Fibroblast of skin of back (primary cell): Measurements from ENCODE around the gene ATG2A.

ENCODE experiments used
- DNase-seq: peaks from one replicate; pipeline ENCODE4 v3.0.0-alpha.2; 2013

ATG2A gene

DNA sequence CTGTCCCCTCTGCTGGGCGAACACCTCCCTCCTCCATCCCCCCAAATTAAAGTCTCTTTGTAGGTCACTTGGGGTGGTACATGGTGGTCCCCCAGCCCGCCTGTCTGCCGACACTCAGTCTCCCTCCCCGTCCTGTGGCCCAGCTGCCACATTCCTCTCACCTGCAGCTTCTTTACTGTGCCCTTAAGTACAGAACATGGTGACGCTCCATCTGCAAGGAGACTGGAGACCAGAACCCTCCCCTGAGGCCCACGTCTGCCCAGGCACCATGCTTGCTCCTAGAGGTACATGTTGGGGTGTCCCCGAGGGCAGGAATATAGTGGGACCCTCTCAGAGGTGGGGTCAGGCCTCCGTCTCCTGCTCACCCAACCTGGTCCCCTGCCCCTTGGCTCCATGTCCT lies 33.0 kb downstream of the ATG2A start:
- DNase-seq = no peak

DNA sequence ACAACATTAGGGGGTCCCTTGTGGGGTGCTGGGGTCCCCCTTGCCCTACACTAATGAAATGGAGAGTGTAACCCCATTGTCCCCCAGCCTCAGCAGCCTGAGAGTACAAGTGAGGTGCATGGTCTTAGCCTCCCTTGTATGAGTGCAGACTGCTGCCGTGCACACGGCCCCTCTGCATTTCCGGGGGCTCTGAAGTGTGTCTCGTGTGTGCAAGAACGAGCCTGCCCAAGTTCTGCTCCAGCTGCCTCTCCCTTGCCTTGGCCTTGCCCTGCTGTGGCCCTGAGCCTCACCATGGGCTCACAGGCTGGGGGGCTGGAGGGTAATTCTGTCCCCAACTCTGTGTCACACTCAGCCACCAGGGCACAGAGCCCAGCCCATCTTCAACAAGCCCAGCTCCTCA lies 33.4 kb downstream of the ATG2A start:
- DNase-seq = no peak

DNA sequence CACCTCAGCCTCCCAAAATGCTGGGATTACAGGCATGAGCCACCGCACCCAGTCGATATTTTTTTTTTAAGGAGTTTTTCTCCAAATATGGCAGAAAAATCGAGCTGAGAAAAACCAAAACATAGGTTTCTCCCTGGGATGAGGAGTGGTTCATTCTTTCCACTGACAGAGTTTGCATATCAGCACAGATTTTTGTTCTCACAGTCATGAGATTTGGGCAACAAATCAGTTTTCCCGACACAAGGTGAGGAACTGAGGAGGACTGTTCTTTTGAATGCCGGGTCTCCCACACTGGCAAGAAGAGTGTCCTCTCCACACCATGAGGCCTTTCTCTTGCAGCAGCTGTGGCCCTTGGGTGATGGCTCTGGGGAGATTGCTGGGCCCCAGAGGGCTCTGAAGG lies 34.8 kb downstream of the ATG2A start:
- DNase-seq = peak; percentile 24

DNA sequence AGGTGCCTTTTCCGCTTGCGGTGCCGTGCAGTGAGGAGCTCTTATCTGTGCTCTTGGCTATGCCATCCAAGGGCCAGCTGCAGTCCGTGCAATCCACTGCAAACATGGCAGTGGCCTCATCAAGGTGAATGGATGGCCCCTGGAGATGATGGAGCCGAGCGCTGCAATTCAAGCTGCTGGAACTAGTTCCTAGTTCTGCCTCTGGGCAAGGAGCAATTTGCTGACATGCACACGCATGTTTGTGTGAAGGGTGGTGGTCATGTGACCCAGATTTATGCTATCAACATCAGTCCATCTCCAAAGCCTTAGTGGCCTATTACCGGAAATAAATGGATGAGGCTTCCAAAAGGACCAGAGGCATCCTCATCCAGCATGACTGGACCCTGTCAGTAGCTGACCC lies 35.5 kb downstream of the ATG2A start:
- DNase-seq = no peak

DNA sequence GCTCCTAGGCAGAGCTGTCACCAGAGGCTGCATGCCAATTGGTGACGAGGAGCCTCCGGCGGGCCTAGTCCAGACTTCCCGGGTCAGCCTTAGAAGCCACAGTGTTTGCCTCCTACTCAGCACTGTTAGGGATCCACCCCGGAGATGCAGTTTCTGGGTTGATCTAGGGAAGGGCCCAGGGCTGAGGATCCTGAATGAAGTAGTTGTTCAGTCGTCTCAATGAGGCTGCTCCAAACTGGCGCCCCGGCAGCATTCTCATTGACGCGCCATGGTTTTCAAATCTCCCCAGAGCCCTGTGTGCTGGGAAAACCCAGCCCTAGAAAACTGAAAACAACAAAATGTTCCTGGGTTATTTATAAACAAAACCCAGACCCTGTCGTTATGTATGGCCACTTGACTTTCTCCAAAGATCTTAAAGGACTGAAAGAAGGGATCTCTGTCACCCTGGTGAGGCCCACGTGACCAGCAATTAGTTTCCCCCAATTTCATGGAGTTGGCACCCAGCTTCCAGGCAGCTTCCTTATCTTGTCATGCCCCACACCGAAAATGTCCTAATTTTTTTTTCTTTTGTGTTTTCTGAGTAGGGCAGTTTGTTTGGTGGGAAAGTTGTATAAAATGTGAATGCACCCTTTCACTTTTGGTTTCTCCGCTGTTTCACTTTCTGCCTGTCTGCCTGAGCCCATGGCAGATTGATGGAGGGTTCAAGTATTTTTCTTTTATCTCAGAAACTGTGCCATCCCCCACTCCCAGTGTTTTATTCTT lies 36.6 kb downstream of the ATG2A start:
- DNase-seq = no peak

DNA sequence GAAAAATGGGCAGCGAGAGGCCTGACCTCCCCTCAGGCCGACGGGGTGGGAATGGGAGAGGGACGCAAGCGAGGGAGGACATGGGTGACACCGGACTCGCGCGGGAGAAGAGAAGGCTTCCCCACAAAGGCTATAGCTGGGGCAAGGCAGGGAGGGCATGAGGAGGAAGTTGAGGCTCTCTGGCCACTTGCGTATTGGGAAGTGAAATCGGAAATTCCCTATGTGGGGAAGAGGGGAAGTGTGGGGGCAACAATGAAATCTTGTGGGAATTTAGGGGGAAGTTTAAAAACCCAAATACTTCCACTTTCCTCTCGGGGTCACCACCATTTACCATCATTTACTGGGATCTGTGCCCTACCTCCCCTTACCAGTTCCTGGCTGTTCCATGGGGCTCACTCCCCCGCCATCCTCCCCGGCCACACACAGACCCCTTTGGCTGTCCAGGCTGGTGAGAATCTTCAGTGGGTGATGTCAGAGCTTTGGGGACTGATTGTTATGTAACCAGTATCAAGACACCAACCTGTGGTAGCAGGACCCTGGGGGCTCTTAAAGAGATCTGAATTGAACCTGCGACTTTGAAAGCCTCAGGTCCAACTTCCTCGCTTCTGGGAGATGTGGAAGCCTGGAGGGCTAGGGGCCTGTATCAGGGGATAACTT lies 37.6 kb downstream of the ATG2A start:
- no peak for DNase-seq

DNA sequence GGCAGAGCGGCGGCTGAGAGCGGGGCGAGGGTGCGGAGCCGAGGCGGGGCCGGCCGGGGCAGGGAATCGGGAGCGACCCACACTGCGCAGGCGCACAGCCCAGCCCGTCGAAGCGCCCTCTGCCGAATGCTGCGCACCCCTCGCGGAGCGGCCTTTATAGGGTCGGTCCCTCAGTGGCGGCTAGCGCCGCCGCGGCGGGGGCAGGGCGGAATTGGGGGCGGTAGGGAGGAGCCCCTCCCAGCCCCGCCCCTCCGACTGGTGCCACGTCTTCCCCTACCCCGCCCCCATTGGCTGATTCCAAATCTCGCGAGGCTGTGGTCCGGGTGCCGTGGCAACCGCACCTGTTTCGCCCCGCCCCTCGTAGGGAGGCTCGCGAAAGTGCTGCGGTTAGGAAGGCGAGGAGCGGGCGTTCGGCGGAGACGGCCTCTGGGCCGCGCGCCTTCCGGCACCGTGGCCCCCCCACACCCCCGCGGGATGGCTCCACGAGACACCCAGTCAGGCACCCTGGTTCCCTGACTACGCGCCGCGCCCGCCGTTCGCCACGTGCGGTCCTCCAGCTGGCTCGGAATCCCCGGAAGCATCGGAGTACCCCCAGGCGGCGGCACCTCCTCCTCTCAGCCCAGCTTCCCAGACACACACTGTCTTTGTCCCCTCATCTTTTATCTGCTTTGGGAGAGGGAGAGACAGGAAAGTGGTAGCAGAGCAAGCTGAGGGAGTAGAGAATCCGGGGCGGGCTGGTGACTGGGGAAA lies 38.3 kb downstream of the ATG2A start, which contains the start of gene EHD1:
TSS of gene EHD1 (minus strand) at position 128 of the 750 bp plus-strand sequence. CDS start 157 bp downstream, outside the sequence.
- peak; percentile 95 for DNase-seq

DNA sequence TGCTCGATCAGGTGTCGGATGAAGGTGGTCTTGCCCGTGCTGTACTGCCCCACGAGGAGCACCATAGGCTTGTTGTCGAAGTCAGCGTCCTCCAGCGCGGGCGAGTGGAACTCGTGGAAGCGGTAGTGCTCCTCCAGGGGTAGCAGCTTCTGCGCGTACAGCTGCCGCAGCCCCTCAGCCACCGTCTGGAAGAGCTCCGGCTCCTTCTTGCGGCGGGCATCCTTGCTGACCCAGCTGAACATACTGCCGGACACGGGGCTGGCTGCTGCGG lies 38.9 kb downstream of the ATG2A start:
- DNase-seq = no peak

DNA sequence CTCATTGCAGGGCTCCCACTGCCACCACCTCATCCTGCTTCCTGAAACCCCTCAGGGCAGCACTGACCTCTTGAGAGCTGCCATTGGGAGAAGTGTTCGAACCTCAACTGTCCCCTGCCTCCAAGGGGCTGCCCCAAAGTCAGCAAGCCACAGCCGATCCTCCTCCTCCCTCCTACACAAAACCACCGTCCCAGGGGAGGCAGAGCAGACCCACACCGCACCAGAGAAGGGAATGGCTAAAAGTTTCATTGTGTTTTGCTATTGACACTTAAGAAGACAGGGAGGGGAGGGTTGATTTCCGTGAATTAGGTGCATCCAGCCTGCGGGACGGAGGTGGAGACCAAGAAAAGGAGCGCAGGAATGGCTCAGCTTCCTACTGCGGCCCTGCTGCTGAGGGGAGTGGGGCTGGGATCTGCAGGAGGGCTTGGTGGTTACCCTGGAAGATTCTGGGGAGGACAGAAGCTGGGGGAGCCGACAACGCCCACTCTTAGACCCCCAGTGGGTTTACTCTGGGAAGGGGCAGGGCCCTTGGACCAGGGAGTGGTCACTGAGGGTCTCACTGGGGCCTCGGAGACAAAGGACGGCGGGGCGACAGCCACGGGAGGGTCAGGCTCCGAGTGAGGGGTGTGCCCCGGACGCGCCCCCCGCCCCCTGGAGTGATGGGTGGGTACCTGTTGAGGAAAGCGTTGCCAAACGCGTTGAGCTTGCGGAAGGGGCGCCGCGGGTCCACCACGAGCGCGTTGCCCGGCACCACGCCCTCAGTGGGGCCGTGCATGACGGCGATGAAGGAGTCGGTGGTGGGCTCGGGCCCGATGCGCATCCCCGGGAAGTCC lies 39.4 kb downstream of the ATG2A start:
- no peak for DNase-seq

DNA sequence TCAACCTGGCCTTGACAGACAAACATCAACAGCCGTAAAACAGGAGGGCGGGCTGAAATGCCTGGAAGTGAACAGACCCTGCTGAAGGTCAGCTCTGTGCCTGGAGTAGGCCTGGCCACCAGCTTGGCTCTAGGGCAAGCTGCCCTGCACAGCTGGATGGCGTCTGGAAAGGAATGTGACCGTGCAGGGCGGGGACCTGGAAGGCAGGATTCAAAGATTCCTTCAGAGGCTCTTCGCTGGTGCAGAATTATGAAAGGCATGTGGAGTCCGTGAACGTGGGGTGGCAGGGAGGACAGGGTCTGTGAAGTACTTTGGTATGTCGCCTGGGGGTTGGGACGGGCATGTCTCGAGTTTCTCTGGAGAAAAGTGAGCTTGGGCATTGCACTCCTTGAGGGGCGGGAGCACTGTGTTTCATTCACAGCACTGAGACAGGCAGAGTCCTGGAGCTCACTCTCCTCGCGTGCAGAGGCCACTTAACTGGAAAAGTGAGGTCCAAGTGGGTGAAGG lies 40.1 kb downstream of the ATG2A start:
- DNase-seq = peak; percentile 93

DNA sequence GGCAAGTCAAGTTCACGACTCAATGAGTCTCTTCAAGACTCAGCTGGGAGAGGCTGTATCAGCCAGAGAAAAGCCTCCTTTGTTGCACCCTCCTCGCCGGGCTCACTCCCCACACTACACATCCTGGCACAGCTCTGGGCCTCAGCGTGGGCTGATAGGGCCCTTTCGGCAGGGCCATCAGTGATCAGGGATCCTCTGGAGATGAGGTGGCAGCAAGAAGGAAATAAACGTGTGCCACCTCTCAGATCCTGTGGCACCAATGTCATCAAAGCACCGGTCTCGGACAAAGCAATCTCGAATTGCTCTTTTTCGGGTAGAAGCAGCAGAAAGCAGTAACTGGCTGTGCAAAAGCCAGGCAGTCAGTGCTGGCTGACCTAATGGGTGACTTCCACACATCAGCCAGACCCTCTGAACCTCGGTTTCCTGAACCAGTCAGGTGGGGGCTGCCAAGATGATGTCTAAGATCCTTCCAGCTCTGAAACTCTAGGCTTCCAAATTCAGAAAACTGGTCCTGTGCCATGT lies 40.7 kb downstream of the ATG2A start:
- no peak for DNase-seq

DNA sequence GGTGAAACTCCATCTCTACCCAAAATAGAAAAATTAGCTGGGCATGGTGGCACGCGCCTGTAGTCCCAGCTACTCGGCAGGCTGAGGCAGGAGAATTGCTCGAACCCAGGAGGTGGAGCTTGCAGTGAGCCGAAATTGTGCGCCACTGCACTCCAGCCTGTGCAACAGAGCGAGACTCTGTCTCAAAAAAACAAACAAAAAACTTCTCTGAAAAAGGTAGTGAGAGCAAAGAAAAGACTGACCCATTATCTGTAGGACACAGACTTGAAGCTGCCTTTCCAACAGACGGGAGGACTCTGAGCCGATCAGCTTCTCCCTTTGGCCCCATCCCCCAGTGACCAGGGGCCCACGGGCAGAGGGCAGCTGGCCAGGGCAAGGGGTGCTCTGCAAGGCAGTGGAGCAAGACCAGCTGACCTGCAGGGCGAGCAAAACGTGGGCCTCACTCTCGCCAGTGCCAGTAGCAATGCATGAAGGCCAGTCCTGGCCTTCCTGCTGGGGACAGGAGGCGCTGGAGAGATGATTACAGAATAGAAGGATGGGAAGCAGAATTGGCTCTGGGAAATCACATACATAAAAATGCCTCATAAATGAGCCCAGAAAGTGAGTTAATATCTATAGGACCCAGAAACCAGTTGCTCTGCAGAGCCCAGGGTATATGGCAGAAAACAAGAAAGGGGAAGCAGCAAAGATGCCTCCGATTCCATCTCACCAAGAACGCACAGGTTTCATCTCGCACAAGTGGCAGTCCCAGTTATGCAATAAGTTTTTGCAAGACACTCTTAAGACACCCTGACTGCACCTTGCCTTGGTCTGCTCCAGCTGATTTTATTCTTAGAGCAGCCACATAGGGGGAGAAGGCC lies 41.4 kb downstream of the ATG2A start:
- no peak for DNase-seq

DNA sequence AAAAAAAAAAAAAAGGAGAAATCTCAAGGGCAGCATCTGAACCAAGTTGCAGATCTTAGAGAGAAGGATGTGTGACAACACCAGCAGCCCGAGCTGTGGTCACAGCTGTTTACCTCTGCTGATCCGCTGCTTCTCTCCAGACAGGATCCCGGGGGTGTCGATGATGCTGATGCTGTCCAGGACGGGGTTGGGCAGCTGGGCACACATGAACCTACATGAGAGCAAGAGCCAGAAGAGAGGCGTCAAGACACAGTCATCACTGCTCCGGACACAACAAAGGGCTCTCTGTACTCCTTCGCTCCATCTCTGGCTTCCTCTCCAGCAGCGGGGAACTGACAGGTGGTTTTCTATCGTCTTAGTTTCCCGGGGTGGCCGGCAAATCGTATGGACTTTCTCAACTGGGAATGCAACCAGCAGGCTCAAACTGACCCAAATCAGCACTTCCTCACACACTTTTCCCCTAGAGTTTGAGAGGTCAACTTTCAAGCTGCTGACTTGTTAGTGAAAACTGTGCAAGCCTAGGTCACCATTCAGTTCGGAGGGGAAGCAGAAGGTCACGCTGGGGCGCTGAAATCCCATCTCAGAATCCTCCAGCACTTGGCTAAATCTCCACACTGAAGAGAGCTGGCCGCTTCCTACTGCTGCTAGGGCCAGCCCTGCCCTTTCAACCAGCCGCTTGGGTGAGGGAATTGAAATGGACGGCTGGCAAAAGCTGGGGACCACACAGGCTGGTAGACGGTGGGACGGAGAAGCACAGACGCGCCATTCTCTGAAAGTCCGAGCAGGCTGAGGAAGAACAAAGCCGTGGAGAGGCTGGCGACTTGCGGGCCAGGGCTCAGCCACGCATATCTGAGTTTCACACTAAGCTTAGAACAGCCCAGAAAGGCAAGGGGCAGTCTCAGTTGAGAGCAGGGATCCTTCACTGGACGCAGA lies 42.4 kb downstream of the ATG2A start:
- no peak for DNase-seq

DNA sequence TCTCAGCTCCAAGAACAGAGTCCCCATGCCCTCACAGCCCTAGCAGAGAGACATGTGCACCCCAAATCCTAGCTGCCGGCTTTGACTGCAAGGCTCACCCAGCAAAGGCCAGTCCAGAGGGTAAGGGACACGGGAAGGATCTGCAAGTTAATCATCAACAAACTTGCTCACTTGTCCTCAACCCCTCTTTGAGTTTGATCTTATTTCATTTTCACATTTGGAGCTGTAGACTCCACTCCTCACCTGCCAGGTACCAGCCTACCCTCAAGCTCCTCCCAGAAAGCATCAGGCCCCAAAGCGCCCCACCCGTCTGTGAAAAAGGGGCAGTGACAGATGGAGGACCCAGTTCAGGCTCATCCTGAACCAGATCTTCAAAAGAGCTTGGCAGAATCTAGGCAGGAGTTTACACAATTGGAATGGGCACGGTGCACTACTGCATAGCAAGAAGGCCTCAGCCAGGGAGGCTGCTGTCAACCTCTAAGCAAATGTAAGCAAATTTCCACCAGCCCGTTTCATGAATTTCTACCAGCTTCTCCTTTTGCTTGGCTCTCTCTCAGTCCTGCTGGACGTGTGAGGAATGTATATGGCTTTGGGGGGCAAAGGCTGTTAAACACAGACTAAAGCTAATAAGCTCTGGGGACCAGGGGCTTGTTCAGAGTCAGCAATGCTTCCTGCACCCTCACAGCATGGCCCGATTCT lies 44.1 kb downstream of the ATG2A start:
- DNase-seq = no peak

DNA sequence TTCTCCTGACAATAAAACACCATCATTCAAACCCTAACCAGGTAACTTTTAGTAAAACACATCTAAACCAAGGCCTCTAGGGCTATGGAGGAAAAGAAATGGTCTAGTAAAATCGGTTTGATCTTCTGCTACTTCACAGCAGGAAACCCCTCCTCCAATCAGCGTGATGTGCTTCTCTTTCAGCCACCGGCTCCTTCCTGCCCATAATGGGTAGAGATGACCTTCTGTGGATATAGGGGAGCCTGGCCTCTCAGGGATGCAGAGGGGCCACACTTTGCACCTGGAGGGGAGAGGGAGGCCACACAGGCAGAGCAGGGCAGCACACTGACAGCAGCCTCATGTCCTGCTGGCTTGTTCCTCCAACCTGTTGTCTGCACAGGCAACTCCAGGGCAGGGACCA lies 45.5 kb downstream of the ATG2A start:
- DNase-seq = no peak

DNA sequence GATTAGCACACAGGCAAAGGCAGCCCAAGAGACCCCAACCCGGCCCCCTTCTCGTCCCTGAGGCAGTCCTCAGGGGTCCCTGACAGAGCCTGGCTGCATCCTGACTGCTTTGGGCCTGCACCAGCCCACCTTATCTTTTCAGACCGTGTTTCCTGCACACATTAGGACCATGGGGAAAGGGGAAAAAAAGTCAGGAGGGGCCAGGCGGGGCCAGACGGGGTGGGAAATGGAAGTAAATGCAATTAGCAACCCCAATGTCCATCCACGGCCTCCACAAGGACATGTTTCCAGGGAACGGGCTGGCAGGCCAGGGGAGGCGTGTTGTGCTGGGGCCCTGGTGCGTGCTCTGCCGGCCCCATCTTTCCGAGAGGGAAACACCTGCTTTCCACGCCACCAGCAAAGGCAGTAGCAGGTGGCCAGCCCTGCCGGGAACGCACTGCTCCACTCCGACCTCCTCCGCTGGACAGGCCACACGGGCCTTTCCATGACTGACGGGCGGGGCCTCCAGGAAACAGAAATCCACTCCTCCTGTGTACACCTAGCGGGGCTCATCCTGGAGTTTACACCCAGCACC lies 46.0 kb downstream of the ATG2A start:
- no peak for DNase-seq

DNA sequence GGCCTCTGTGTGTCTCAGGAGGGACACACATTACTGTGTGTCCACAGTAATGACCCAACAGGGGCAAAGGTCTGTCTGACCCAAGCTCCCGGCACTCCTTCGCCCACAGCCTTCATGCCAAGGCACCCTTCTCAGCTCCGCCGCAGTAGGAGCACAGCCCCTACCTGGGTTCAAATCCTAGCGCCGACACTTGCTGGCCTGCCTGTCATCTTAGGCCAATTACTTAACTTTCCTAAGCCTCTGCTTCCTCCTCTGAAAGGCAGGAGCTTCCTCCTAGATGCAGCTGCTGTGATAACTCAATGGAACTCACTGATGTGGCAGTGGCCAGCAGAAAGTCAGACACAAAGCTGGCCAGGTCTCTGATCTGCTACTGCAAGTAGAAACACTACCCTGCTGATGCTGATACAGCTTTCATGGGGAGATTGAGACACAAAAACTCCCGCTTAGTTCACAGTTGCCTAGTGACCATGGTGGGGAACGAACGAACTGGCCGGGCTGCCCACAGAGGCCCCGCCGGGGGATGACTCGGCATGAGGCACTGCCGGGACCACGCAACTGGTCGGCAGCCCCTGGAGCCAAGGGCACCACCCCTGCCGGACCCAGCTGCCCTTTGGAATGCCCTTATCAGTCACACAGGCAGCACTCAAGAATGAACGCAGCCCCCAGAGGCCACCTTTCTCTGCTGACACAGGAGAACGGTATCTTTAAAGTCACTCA lies 46.7 kb downstream of the ATG2A start:
- peak; percentile 62 for DNase-seq

DNA sequence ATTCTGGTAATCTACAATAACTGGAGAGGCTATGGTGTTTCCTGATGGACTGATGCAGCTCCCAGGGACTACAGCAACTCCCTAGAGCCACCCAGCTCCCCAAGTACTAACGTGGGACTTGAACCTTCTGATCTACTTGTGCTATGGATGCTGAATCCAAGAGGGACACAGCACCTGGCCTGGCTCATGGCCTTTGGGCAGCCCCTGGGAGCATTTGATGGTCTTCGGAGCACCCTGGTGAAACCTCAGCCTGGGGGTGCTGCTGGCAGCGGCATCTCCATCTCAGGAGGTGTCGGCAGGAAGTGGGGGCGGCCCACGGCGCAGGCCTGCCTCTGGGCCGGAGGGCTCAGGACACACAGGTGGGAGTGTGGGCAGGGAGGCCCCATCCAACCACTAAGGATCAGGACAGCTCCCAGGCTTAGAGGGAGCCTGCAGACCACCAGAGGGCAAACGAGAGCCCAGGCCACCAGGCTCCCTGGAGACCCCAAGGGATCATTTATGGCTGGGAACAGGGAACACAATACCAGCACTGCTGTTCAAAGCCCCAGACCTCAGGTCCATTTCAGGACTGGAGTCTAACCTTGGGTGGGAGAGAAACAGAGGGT lies 47.3 kb downstream of the ATG2A start:
- no peak for DNase-seq
